ENCODE data around the gene GAL3ST2.

The GAL3ST2 gene

DNA sequence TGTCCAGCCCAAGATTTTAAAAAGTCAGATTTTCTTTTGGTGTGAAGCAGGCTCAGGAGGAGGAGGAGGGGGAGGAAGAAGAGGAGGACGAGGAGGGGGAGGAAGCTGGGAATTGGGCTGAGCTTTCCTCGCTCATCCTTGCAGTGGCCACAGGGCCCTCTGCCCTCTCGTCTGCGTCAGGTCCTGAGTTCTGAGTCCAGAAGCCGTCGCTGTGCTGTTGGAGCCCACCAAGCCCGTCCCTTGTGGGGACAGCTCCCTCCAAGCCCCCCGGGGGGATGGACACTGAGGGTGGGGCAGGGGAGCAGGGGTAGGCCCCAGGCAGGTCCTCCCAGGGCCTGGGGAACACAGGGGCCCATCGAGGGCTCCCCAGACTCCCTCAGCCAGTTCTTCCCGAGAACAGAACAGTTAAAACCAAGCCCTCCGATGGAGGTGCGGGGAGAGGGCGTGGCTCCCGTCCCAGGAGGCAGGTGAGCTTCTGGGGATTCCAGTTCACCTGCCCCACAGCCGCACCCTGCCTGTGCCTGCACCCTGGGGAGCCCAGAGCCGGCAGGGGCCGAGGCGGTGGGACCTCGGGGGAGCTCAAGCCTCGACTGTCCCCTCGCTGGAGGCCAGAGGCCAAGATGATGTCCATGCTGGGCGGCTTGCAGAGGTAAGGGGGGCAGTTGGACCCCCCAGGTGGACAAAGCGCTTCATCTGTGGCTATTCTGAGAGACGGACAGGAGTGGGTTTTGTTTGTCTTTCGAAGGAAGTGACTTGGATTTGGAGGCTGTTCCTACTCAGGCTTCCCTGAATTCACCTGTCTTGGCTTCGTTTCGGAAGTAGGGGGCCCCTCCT is at the start of gene GAL3ST2:
Gene GAL3ST2, plus strand, starts transcription at position 487 of the 834 bp plus-strand sequence. Its CDS starts 134 bp downstream, at position 621.
- Histone ChIP-seq H3K4me1 (ENCODE audit: control insufficient read depth, low read length) (peaks cover 4% of the 10 kb centered on the region), H3K79me2 (ENCODE audit: control insufficient read depth, low read length) (no peaks in the 10 kb centered on the region), H3K36me3 (ENCODE audit: control insufficient read depth, low read length) (no peaks in the 10 kb centered on the region), H3K4me2 (ENCODE audit: low read length) (no peak within 1 kb of the TSS), H3K9me3 (ENCODE audit: control insufficient read depth, insufficient read depth, low read length) (peaks cover 7% of the 10 kb centered on the region), H3K27ac (ENCODE audit: low read depth, low read length) (no peak within 1 kb of the TSS), H3K4me3 (ENCODE audit: low read length) (no peak within 1 kb of the TSS), H3K27me3 (ENCODE audit: control insufficient read depth, low read length) (no peaks in the 10 kb centered on the region), H3K9me2 (replicated peaks; ENCODE audit: control insufficient read depth, low read length) (no peaks in the 10 kb centered on the region), H4K20me1 (ENCODE audit: control insufficient read depth, insufficient read depth, low read depth, low read length) (no peaks in the 10 kb centered on the region), H3F3A (ENCODE audit: control insufficient read depth, insufficient read depth) (0 out of 2 replicates have a peak, but pooled peaks cover 4% of the 10 kb centered on the region)
- TF ChIP-seq, protein P1, sequence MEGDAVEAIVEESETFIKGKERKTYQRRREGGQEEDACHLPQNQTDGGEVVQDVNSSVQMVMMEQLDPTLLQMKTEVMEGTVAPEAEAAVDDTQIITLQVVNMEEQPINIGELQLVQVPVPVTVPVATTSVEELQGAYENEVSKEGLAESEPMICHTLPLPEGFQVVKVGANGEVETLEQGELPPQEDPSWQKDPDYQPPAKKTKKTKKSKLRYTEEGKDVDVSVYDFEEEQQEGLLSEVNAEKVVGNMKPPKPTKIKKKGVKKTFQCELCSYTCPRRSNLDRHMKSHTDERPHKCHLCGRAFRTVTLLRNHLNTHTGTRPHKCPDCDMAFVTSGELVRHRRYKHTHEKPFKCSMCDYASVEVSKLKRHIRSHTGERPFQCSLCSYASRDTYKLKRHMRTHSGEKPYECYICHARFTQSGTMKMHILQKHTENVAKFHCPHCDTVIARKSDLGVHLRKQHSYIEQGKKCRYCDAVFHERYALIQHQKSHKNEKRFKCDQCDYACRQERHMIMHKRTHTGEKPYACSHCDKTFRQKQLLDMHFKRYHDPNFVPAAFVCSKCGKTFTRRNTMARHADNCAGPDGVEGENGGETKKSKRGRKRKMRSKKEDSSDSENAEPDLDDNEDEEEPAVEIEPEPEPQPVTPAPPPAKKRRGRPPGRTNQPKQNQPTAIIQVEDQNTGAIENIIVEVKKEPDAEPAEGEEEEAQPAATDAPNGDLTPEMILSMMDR (IDR thresholded peaks at IDR 0.05; ENCODE audit: low read depth, low read length, poor library complexity, severe bottlenecking) = no peak
- no peak for TF ChIP-seq EZH2phosphoT487 (IDR thresholded peaks at IDR 0.05; ENCODE audit: borderline replicate concordance, low read length)

DNA sequence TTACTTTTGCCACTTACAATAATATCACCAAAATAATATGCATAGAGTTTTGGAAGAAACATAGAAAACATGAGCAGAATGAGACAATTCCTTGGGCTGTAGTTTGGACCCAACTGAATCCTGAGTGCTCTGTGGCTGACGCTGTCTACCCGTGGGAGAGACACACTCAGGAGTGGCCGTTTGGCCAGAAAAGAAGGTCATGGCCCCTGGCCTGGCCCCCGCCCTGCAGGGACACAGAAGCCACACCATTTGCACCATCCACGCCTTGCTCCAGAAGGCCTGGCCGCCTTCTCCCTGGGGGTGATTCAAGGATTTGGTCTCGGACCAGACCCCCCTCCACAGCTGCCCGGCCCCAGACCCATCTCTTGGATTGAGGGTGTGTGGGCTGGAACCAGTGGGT is 48.6 kb upstream of the GAL3ST2 start:
- H3K4me2 ChIP-seq (ENCODE audit: low read length) = no peak overlapping the region
- no peak overlapping the region for H3K4me3 ChIP-seq (ENCODE audit: low read length)
- H3F3A ChIP-seq (ENCODE audit: control insufficient read depth, insufficient read depth) = no peaks in the 10 kb centered on the region; the same call in 1 of the 2 replicates
- TF ChIP-seq, protein P1 (IDR thresholded peaks at IDR 0.05; ENCODE audit: low read depth, low read length, poor library complexity, severe bottlenecking) = no peak
- TF ChIP-seq EZH2phosphoT487 (IDR thresholded peaks at IDR 0.05; ENCODE audit: borderline replicate concordance, low read length) = no peak
- no peaks in the 10 kb centered on the region for H3K4me1 ChIP-seq (ENCODE audit: control insufficient read depth, low read length)
- peaks cover 23% of the 10 kb centered on the region for H3K36me3 ChIP-seq (ENCODE audit: control insufficient read depth, low read length)
- H3K9me3 ChIP-seq (ENCODE audit: control insufficient read depth, insufficient read depth, low read length) = peaks cover 3% of the 10 kb centered on the region; the same call in 1 of the 2 replicates
- H3K27me3 ChIP-seq (ENCODE audit: control insufficient read depth, low read length) = no peaks in the 10 kb centered on the region
- H4K20me1 ChIP-seq (ENCODE audit: control insufficient read depth, insufficient read depth, low read depth, low read length) = no peaks in the 10 kb centered on the region
- H3K9me2 ChIP-seq (replicated peaks; ENCODE audit: control insufficient read depth, low read length) = no peaks in the 10 kb centered on the region
- H3K79me2 ChIP-seq (ENCODE audit: control insufficient read depth, low read length) = no peaks in the 10 kb centered on the region
- H3K27ac ChIP-seq (ENCODE audit: low read depth, low read length) = no peak overlapping the region

DNA sequence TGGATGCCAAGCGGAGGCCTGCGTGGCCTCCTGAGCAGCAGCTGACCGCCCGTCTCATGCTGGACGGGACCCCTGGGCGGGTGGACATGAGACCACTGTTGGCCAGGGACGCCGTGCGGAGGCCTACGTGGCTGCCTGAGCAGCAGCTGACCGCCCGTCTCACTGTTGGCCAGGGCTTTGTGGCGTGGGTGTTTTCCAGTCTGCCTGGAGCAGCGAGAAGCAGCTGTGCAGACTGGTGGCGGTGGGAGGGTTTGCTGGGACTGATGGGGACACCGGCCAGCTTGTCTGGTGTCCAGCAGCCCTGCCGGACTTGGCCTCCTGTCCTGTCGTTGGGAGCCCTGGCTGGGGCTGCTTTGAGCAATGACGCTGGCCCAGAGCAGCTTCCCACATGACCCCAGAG is 48.0 kb upstream of the GAL3ST2 start:
- H3K79me2 ChIP-seq (ENCODE audit: control insufficient read depth, low read length) = no peaks in the 10 kb centered on the region
- H3K36me3 ChIP-seq (ENCODE audit: control insufficient read depth, low read length) = peaks cover 17% of the 10 kb centered on the region
- H3F3A ChIP-seq (ENCODE audit: control insufficient read depth, insufficient read depth) = no peaks in the 10 kb centered on the region; the same call in 1 of the 2 replicates

More for the DNA sequence above, 48.0 kb upstream of the GAL3ST2 start:
- H3K27ac ChIP-seq (ENCODE audit: low read depth, low read length) = no peak overlapping the region
- no peaks in the 10 kb centered on the region for H4K20me1 ChIP-seq (ENCODE audit: control insufficient read depth, insufficient read depth, low read depth, low read length)
- no peaks in the 10 kb centered on the region for H3K9me3 ChIP-seq (ENCODE audit: control insufficient read depth, insufficient read depth, low read length)
- TF ChIP-seq EZH2phosphoT487 (IDR thresholded peaks at IDR 0.05; ENCODE audit: borderline replicate concordance, low read length) = no peak
- TF ChIP-seq, protein P1 (IDR thresholded peaks at IDR 0.05; ENCODE audit: low read depth, low read length, poor library complexity, severe bottlenecking) = no peak
- no peaks in the 10 kb centered on the region for H3K27me3 ChIP-seq (ENCODE audit: control insufficient read depth, low read length)
- H3K9me2 ChIP-seq (replicated peaks; ENCODE audit: control insufficient read depth, low read length) = no peaks in the 10 kb centered on the region
- H3K4me3 ChIP-seq (ENCODE audit: low read length) = no peak overlapping the region
- H3K4me1 ChIP-seq (ENCODE audit: control insufficient read depth, low read length) = no peaks in the 10 kb centered on the region; the same call in 1 of the 2 replicates
- no peak overlapping the region for H3K4me2 ChIP-seq (ENCODE audit: low read length)

Data from DOHH2 (cell line).